AG04449 (cell line): Measurements from ENCODE around the gene USP47.

Experiments used
- CTCF ChIA-PET: fragments of 350-600 bp; formaldehyde crosslinking; extraction: SDS; loops from one replicate; lab custom pipeline; 2021; ENCODE audit warnings: antibody characterized with exemption; lab: Yijun Ruan, JAX
- POLR2A ChIA-PET: fragments of 400-600, 350-600 bp; formaldehyde crosslinking; extraction: SDS; loops from one replicate; lab custom pipeline; 2020; ENCODE audit warnings: antibody characterized with exemption, inconsistent platforms; lab: Yijun Ruan, JAX
- DNase-seq: peaks from one replicate; pipeline ENCODE4 v3.0.0-alpha.2; 2010; ENCODE audit warnings: low read depth, low spot score
- H3K4me3 ChIP-seq: 2 replicates; pipeline ENCODE4 v1.5.1; 2011; ENCODE audit warnings: low read depth, mild to moderate bottlenecking, control low read depth, low read length
- TF ChIP-seq, protein P1 (sequence below): IDR thresholded peaks from one replicate; pipeline ENCODE4 v1.5.1; 2011; ENCODE audit warnings: mild to moderate bottlenecking, moderate library complexity, low read length, control low read depth, inconsistent platforms; ENCODE audit not compliant: insufficient read depth; ENCODE audit errors: missing control alignments

The USP47 gene

DNA sequence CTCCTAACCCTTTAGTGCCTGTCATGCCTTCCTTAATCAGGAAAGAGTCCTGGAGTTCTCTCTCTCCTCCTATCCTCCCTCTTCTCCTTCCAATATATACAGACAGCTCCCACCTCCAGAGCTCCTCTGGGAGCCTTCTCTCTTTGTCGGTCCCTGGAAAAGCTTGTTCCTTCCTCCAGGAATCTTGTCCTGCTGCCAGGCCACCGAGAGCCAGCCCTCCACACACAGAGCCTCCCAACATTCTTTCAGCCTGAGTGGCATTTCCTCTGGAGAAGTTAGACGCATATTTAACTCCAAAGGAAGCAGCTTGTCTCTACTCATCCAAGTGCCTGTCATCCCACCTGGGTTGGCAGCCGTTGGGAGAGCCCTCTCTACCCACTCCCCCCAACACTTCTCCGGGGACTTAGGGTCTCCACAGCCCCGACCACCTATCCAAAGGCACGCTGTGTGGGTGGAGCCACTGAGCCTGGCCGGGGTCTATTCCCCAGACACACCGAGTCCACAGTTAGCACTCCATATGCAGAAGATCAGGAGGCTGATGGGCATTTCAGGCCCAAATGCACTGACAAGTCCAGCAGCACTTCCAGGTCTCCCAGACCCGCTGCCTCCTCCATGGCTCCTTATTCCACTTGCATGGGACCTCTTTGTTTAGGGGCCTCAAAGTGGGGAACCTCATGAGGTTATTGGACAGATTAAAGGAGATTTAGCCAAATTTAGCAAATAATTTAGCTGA is 135.6 kb downstream of the USP47 start:
- H3K4me3 ChIP-seq = no peak overlapping the region; the same call in 1 of the 2 replicates
- ChIA-PET CTCF (interaction anchor here (1.0 to 5.4 kb wide), 8 partner anchors 10 to 178 kb away, joined by 3 to 19 read pairs (median 5); partner anchors contain the start of gene DKK3), POLR2A (interaction anchor here (0.5 to 2.0 kb wide), 5 partner anchors 8 to 67 kb away, joined by 4 to 7 read pairs (median 4); partner anchors contain the start of gene DKK3)
- TF ChIP-seq, protein P1, sequence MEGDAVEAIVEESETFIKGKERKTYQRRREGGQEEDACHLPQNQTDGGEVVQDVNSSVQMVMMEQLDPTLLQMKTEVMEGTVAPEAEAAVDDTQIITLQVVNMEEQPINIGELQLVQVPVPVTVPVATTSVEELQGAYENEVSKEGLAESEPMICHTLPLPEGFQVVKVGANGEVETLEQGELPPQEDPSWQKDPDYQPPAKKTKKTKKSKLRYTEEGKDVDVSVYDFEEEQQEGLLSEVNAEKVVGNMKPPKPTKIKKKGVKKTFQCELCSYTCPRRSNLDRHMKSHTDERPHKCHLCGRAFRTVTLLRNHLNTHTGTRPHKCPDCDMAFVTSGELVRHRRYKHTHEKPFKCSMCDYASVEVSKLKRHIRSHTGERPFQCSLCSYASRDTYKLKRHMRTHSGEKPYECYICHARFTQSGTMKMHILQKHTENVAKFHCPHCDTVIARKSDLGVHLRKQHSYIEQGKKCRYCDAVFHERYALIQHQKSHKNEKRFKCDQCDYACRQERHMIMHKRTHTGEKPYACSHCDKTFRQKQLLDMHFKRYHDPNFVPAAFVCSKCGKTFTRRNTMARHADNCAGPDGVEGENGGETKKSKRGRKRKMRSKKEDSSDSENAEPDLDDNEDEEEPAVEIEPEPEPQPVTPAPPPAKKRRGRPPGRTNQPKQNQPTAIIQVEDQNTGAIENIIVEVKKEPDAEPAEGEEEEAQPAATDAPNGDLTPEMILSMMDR = no peak
- peak; percentile 70 for DNase-seq

DNA sequence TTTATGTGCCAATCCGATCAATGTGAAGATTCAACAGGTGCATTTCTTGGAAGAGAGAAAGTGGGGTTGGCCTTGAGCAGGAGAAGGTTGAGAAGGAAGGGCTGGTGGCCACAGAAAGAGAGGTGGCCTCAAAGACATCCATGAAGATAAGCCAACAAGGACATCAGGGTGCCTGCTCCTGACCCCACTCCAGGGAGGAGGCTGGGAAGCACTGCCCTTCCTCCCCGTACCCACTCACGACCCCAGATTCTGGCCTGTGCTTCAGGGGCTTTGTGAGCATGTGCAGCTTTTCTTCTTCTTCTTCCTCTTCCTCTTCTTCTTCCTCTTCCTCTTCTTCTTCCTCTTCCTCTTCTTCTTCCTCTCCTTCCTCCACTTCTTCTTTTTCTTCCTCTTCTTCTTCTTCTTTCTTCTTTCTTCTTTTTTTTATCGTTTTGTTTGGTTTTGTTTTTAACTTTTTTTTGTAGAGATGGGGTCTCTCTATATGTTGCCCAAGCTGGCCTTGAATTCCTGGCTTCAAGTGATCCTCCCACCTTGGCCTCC is 136.4 kb downstream of the USP47 start:
- TF ChIP-seq, protein P1 = no peak
- POLR2A ChIA-PET = interaction anchor here (2.0 kb wide), 1 partner anchor 66 kb away, joined by 7 read pairs; no protein-coding TSS in a partner anchor
- CTCF ChIA-PET = interaction anchor here (1.8 to 5.4 kb wide), 3 partner anchors 9 to 179 kb away, joined by 4 to 19 read pairs (median 18); partner anchors contain the start of gene DKK3
- no peak overlapping the region for H3K4me3 ChIP-seq
- DNase-seq = no peak

DNA sequence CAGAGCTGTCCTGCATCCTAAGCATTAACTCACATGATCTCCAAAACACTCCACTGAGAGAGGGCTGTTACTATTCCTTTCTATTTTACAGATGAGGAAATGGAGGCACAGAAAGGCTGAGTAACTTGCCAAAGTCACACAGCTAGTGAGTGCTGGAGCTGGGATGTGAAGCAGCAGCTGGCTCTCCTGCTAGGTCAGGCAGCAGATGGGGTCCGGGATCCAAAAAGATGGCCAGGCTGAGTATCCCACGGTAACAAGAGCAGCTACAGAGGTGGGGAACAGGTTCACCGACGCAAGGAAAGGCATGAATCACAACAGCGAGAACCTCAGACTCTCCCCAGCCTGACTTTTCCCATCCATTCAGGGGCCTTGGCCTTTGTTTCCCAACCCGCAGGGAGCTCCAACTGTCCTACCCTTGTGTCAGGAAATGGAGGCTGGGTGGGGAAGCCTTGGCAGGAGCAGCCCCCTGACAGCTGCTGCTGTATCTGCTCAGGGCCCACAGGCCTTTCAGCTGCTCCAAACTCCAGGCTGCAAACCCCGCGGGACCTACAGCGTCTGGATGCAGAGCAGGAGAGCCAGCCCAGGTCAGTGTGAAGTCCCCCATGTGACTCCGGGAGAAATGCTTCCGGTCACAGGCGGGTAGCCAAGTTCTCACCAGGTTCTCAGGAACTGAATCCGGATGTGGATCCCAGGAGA is 137.2 kb downstream of the USP47 start:
- TF ChIP-seq, protein P1 = no peak
- H3K4me3 ChIP-seq = no peak overlapping the region
- POLR2A ChIA-PET = interaction anchor here (0.6 to 1.0 kb wide), 4 partner anchors 9 to 849 kb away, joined by 3 to 5 read pairs (median 4); no protein-coding TSS in a partner anchor
- DNase-seq = no peak
- CTCF ChIA-PET = interaction anchor here (1.0 to 5.4 kb wide), 9 partner anchors 9 to 302 kb away, joined by 3 to 19 read pairs (median 6); partner anchors contain the start of gene DKK3

DNA sequence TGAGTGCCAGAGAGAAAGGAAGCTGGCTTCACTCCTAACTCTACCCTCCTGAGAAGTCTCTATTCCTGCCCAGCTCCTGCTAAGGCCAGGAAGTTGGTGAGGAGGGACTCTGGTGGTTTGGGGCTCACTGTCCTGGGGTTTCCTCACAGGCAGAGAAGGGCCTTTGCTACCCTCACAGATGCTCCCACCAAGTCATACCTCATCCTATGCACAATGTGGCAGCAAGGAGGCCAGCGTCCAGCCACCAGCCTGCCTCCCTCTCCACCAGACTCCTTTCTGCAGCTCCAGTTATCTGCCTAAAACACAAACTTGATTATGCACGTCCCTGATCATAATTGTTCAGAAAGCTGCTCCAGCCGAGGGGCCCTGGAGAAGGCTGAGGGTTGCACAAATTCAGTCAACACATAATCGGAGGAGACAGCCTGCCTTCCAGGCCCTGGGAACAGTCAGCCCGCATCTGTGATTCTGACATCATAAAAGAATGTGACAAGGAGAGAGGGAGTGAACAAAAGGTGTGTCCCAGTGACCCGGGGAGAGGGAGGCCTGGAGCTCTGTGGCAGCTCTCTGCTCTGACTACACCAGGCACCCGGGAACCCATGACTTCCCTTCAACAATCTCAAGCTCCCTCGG is 137.8 kb downstream of the USP47 start:
- TF ChIP-seq, protein P1 = no peak
- no peak for DNase-seq
- H3K4me3 ChIP-seq = no peak overlapping the region
- CTCF ChIA-PET = interaction anchor here (0.8 to 5.4 kb wide), 10 partner anchors 8 to 302 kb away, joined by 3 to 19 read pairs (median 5); partner anchors contain the start of gene DKK3
- POLR2A ChIA-PET = interaction anchor here (0.6 to 1.6 kb wide), 4 partner anchors 9 to 305 kb away, joined by 3 to 5 read pairs (median 4); no protein-coding TSS in a partner anchor

DNA sequence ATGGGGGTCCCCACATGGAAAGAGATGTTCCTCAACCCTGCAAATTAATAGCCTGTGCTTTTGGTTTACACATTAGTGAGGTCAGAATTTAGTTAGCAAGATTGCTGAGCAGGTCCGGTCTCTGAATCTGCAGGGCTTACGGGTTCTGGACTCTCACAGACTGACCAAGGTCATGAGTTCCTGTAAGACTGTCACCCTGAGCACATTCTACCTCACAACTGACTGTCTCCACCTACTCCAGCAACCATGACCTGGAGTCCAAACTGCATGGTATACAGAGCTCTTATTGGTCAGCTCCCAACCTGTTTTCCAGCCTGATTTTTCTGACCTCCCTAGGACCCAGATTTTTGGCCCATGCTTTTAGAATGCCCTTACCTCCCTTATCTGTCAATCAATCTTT is 138.4 kb downstream of the USP47 start:
- POLR2A ChIA-PET = interaction anchor here (1.6 kb wide), 1 partner anchor 305 kb away, joined by 3 read pairs; no protein-coding TSS in a partner anchor
- no peak overlapping the region for H3K4me3 ChIP-seq
- no peak for DNase-seq
- CTCF ChIA-PET = interaction anchor here (0.8 to 5.4 kb wide), 6 partner anchors 8 to 301 kb away, joined by 3 to 19 read pairs (median 6); partner anchors contain the start of gene DKK3
- TF ChIP-seq, protein P1 = no peak
